GM20000 (cell line): ENCODE data around the gene PLS3.
"Not testable (repeated sequence)": the region's sequence is repeated elsewhere in the genome, so short reads cannot be mapped to it uniquely, and the experiment has no call there.

ENCODE experiments used
- DNase-seq: peaks from one replicate; pipeline ENCODE4 v3.0.0; 2012; ENCODE audit warnings: low spot score
- CTCF ChIP-seq: IDR thresholded peaks from 2 replicates; pipeline ENCODE4 v1.5.1; 2012; ENCODE audit warnings: mild to moderate bottlenecking, control low read depth; ENCODE audit errors: extremely low read depth, missing control alignments

PLS3 gene

GRCh38 chrX:115534383-115534782 lies 26.6 kb upstream of the PLS3 start:
- DNase-seq: no peak
- no peak for TF ChIP-seq CTCF

GRCh38 chrX:115535421-115535820 lies 25.6 kb upstream of the PLS3 start:
- no peak for TF ChIP-seq CTCF
- DNase-seq: no peak

GRCh38 chrX:115535844-115536243 lies 25.1 kb upstream of the PLS3 start:
- DNase-seq: no peak
- no peak for TF ChIP-seq CTCF

- no peak for TF ChIP-seq CTCF
- DNase-seq: no peak
These were observed 21.1 kb upstream of the PLS3 start for GRCh38 chrX:115539841-115540240.

- DNase-seq: not testable (repeated sequence)
These were observed 19.9 kb upstream of the PLS3 start for GRCh38 chrX:115541045-115541444.

GRCh38 chrX:115547448-115547847 lies 13.5 kb upstream of the PLS3 start:
- DNase-seq: no peak
- no peak for TF ChIP-seq CTCF

- DNase-seq: no peak
- no peak for TF ChIP-seq CTCF
These were observed 12.0 kb upstream of the PLS3 start for GRCh38 chrX:115549008-115549407.

- TF ChIP-seq CTCF: no peak
- DNase-seq: no peak
These were observed 7.8 kb upstream of the PLS3 start for GRCh38 chrX:115553171-115553570.
